IMR-90 (cell line): ENCODE measurements around the gene ERGIC1. TPM values are rescaled to one million over a fixed set of nuclear protein-coding genes. Genes with fewer than 3 reads are reported as not detected.
A peak's percentile ranks its signal among the peaks of the same experiment; 100 is the strongest.

ENCODE experiments used
- ATAC-seq: fragments of 200-7000 bp; cut with Tn5 transposase; 2 replicates; pipeline ENCODE4 v1.9.1; 2020; ENCODE audit warnings: low read depth, mild to moderate bottlenecking, moderate library complexity
- BruUV-seq: library from RNA; stranded (reverse); fragments of 400-500 nt; replicated peaks from 2 replicates; lab custom pipeline; 2021; lab: Mats Ljungman, UMichigan
- CTCF ChIA-PET: fragments of 300-600 bp; formaldehyde crosslinking; extraction: SDS; loops from one replicate; lab custom pipeline; 2021; ENCODE audit warnings: antibody characterized with exemption; lab: Yijun Ruan, JAX
- POLR2A ChIA-PET: fragments of 300-600 bp; sonication (Branson Sonifier 250); formaldehyde crosslinking; loops from one replicate; lab custom pipeline; 2022; ENCODE audit warnings: antibody characterized with exemption; ENCODE audit not compliant: unreplicated experiment; lab: Charles Lee
- DNase-seq: peaks from one replicate; pipeline ENCODE4 v3.0.0; 2013
- H2AFZ ChIP-seq: replicated peaks from 2 replicates; pipeline ENCODE3; 2013; ENCODE audit warnings: low read length, mild to moderate bottlenecking; ENCODE audit not compliant: poor library complexity
- H2AK5ac ChIP-seq: 2 replicates; pipeline ENCODE4 v1.6.1; 2013; ENCODE audit warnings: low read depth, low read length, inconsistent platforms
- H2AK9ac ChIP-seq: replicated peaks from 2 replicates; pipeline ENCODE3; 2013; ENCODE audit warnings: mild to moderate bottlenecking, low read depth, low read length, moderate library complexity; ENCODE audit not compliant: poor library complexity
- H2BK120ac ChIP-seq: 2 replicates; pipeline ENCODE4 v1.6.1; 2013; ENCODE audit warnings: low read depth, low read length, inconsistent platforms
- H2BK15ac ChIP-seq: 3 replicates; pipeline ENCODE4 v1.6.1; 2013; ENCODE audit warnings: low read depth, low read length, inconsistent platforms
- H2BK20ac ChIP-seq: 2 replicates; pipeline ENCODE4 v1.6.1; 2013; ENCODE audit warnings: low read depth, mild to moderate bottlenecking, inconsistent platforms, low read length, moderate library complexity
- H2BK5ac ChIP-seq: 2 replicates; pipeline ENCODE4 v1.6.1; 2013; ENCODE audit warnings: mild to moderate bottlenecking, low read depth, low read length, inconsistent platforms; ENCODE audit not compliant: poor library complexity, severe bottlenecking
- H3K14ac ChIP-seq: replicated peaks from 2 replicates; pipeline ENCODE4 v1.6.1; 2013; ENCODE audit warnings: low read depth, low read length, inconsistent platforms
- H3K18ac ChIP-seq: 2 replicates; pipeline ENCODE4 v1.6.1; 2013; ENCODE audit warnings: low read depth, low read length, control low read depth
- H3K23ac ChIP-seq: 2 replicates; pipeline ENCODE4 v1.6.1; 2013; ENCODE audit warnings: low read depth, low read length, inconsistent platforms
- H3K27ac ChIP-seq: 2 replicates; pipeline ENCODE4 v1.5.1; 2013; ENCODE audit warnings: mild to moderate bottlenecking, control low read depth, low read length; ENCODE audit not compliant: insufficient read depth
- H3K27me3 ChIP-seq: 2 replicates; pipeline ENCODE4 v1.6.1; 2013; ENCODE audit warnings: low read length; ENCODE audit not compliant: control insufficient read depth, insufficient read depth
- H3K36me3 ChIP-seq: 2 replicates; pipeline ENCODE4 v1.6.1; 2013; ENCODE audit warnings: low read length, mixed read lengths; ENCODE audit not compliant: control insufficient read depth, insufficient read depth
- H3K4ac ChIP-seq: 2 replicates; pipeline ENCODE4 v1.6.1; 2013; ENCODE audit warnings: low read depth, low read length, inconsistent platforms
- H3K4me1 ChIP-seq: 2 replicates; pipeline ENCODE4 v1.6.1; 2013; ENCODE audit warnings: low read length, mixed read lengths; ENCODE audit not compliant: control insufficient read depth, insufficient read depth
- H3K4me2 ChIP-seq: 2 replicates; pipeline ENCODE4 v1.6.1; 2013; ENCODE audit warnings: low read depth, mild to moderate bottlenecking, control low read depth, low read length, moderate library complexity
- H3K4me3 ChIP-seq: 2 replicates; pipeline ENCODE4 v1.5.1; 2013; ENCODE audit warnings: low read depth, mild to moderate bottlenecking, control low read depth, low read length, moderate library complexity; ENCODE audit not compliant: insufficient read depth
- H3K56ac ChIP-seq: 2 replicates; pipeline ENCODE4 v1.6.1; 2013; ENCODE audit warnings: low read length, inconsistent platforms; ENCODE audit not compliant: insufficient read depth; ENCODE audit errors: extremely low read depth
- H3K79me1 ChIP-seq, 2 experiments: 2 replicates each; pipeline ENCODE4 v1.6.1; 2013; ENCODE audit warnings: low read length in 2 of 2, inconsistent platforms in 1 of 2, low read depth in 1 of 2
- H3K9ac ChIP-seq: 2 replicates; pipeline ENCODE4 v1.6.1; 2013; ENCODE audit warnings: low read depth, low read length, control low read depth
- H3K9me1 ChIP-seq: 2 replicates; pipeline ENCODE4 v1.6.1; 2013; ENCODE audit warnings: low read length, inconsistent platforms; ENCODE audit not compliant: insufficient read depth
- H3K9me3 ChIP-seq: 2 replicates; pipeline ENCODE4 v1.6.1; 2013; ENCODE audit warnings: low read length; ENCODE audit not compliant: control insufficient read depth, insufficient read depth
- H4K20me1 ChIP-seq: 2 replicates; pipeline ENCODE4 v1.6.1; 2013; ENCODE audit warnings: low read length, inconsistent platforms; ENCODE audit not compliant: insufficient read depth
- H4K5ac ChIP-seq: 2 replicates; pipeline ENCODE4 v1.6.1; 2013; ENCODE audit warnings: mild to moderate bottlenecking, low read depth, low read length, control low read depth
- H4K8ac ChIP-seq, 2 experiments: 2 replicates each; pipeline ENCODE4 v1.6.1; 2013; ENCODE audit warnings: low read depth in 2 of 2, low read length in 2 of 2, control low read depth in 1 of 2, inconsistent platforms in 1 of 2
- H4K91ac ChIP-seq: 2 replicates; pipeline ENCODE4 v1.6.1; 2013; ENCODE audit warnings: low read depth, low read length, inconsistent platforms; ENCODE audit not compliant: insufficient read depth
- BHLHE40 ChIP-seq: fragments of 150-350 bp; IDR thresholded peaks from 2 replicates; pipeline ENCODE4 v1.6.1; 2016; ENCODE audit warnings: mild to moderate bottlenecking, low read depth, low read length
- WGBS, 2 experiments: methylation state at CpG; one replicate each; pipeline versions ENCODE4 v1.1.5 to v1.1.7; 2013; ENCODE audit warnings: missing lambda C conversion rate in 2 of 2; ENCODE audit not compliant: insufficient read length in 1 of 2; ENCODE audit errors: extremely low coverage in 2 of 2; 5-methylcytosine and 5-hydroxymethylcytosine counted together
- dilution Hi-C: fragments of 300-500 bp; cut with HindIII; formaldehyde crosslinking; loops from one replicate; pipeline ENCODE4 v1.14.3; 2018; ENCODE audit warnings: low sequenced_read_pairs; ENCODE audit not compliant: unreplicated experiment
- in situ Hi-C: fragments of 300-500 bp; cut with MboI; formaldehyde crosslinking; loops from 3 replicates; pipeline ENCODE4 v1.14.3; 2019; ENCODE audit warnings: low sequenced_read_pairs, inconsistent platforms, mixed read lengths
- intact Hi-C: fragments of 100-400 bp; cut with micrococcal nuclease; formaldehyde crosslinking; loops from 2 replicates; pipeline ENCODE4 v1.10.0; 2022
- polyA plus RNA-seq, 3 experiments: library from polyadenylated mRNA; depleted of rRNA; stranded (reverse); fragments of >200 nt; gene quantifications; 2 replicates each; pipeline ENCODE4 v1.2.3, GENCODE V29; 2012; ENCODE audit warnings: low replicate concordance in 1 of 3
- total RNA-seq: library from RNA; depleted of rRNA; stranded (reverse); fragments of >200 nt; gene quantifications from 2 replicates; pipeline ENCODE4 v1.2.3, GENCODE V29; 2012
- TF ChIP-seq, protein P1 (sequence below): fragments of 150-350 bp; IDR thresholded peaks from 2 replicates; pipeline ENCODE4 v1.6.1; 2017; ENCODE audit warnings: mild to moderate bottlenecking, antibody characterized with exemption, low read length, low read depth

ERGIC1 gene
- total and polyA plus RNA-seq, 2 of the 4 experiments (the other 2 are of a cell fraction): 134 to 192 TPM

DNA sequence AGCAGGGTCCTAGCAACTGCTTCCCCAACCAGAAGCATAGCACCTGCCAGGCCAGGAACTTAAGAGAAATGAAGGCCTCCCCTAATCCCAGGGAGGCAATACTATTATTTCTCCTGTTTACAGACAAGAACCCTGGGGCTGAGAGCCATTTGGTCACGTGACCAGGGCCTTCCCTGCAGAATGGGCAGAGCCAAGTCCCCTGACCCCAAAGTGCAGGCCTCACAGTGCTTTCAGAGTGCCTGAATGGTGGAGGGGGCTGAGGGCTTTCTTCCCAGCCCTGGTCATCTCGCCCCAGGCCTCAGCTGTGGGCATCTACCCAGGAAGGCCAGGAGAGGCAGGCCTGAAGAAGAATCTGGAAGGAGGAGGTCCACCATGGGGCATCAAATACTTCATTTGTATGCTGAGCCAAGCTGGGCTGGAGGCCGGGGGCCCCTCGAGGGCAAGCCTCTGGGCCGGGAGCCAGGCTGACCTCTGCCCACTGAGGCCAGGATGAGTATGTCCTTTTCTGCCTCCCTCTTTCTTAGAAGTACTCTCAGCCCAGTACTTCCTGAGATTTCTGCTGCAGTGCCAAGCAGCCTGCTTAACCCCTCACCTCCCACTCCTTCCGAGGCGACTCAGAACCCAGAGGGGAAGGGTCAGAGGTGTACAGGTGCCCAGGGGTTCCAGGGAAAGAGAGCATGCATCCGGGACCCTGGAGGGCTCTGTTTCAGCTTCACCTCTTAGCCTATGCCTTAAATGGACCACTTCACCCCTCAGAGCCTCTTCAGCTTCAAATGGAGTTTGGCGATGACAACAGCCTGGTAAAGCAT, 44.2 kb upstream of the ERGIC1 start:
- H3K18ac ChIP-seq: peak overlapping the region; percentile 81
- peak overlapping the region; percentile 36 to 48; a peak in 2 of 4 replicates for H4K8ac ChIP-seq
- no peaks in the 10 kb centered on the region; the same call in 1 of the 2 replicates for H4K20me1 ChIP-seq
- H3K4me1 ChIP-seq: peaks cover 21% of the 10 kb centered on the region
- peak overlapping the region; percentile 14; the same call in 1 of the 2 replicates for H3K23ac ChIP-seq
- H2BK5ac ChIP-seq: peak overlapping the region; percentile 28
- H3K4ac ChIP-seq: peak overlapping the region; percentile 65
- H3K9me3 ChIP-seq: no peaks in the 10 kb centered on the region
- no TSS peak for BruUV-seq
- POLR2A ChIA-PET: no interaction called here
- H3K27me3 ChIP-seq: no peaks in the 10 kb centered on the region
- peak; percentile 54 for ATAC-seq
- peak overlapping the region; percentile 79 for H2AFZ ChIP-seq
- peak overlapping the region; percentile 76 for H2AK9ac ChIP-seq
- no peaks in the 10 kb centered on the region for H3K36me3 ChIP-seq
- H4K91ac ChIP-seq: peak overlapping the region; percentile 31; the same call in 1 of the 2 replicates
- DNase-seq: no peak
- H3K9ac ChIP-seq: no peak overlapping the region; the same call in 1 of the 2 replicates
- H3K27ac ChIP-seq: peak overlapping the region; percentile 31; the same call in 1 of the 2 replicates
- dilution Hi-C loops (no loop called here), intact Hi-C loops (no loop called here), in situ Hi-C loops (no loop called here)
- no peak overlapping the region for H3K4me2 ChIP-seq
- no peak overlapping the region for H3K56ac ChIP-seq
- peak overlapping the region; percentile 83 for H4K5ac ChIP-seq
- peak overlapping the region; percentile 62; the same call in 1 of the 2 replicates for H3K14ac ChIP-seq
- H3K4me3 ChIP-seq: no peak overlapping the region
- peak overlapping the region; percentile 72 for H2BK120ac ChIP-seq
- peaks cover 4 to 16% of the 10 kb centered on the region in 2 experiments; a peak in 2 of 4 replicates for H3K79me1 ChIP-seq
- peak overlapping the region; percentile 76; the same call in 1 of the 2 replicates for H2BK20ac ChIP-seq
- CTCF ChIA-PET: no interaction called here
- peak overlapping the region; percentile 77 for H2AK5ac ChIP-seq
- H2BK15ac ChIP-seq: no peak overlapping the region
- H3K9me1 ChIP-seq: peaks cover 16% of the 10 kb centered on the region
- whole genome bisulfite sequencing, 2 experiments: 8% methylated on average over 2 of the region's 9 CpGs; no CpG with 5 or more reads in 1 of the 2 experiments
- TF ChIP-seq, protein P1, sequence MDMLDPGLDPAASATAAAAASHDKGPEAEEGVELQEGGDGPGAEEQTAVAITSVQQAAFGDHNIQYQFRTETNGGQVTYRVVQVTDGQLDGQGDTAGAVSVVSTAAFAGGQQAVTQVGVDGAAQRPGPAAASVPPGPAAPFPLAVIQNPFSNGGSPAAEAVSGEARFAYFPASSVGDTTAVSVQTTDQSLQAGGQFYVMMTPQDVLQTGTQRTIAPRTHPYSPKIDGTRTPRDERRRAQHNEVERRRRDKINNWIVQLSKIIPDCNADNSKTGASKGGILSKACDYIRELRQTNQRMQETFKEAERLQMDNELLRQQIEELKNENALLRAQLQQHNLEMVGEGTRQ: 0 out of 2 replicates have a peak, but pooled peaks have one; percentile 31
- TF ChIP-seq BHLHE40: no peak
